SK-N-SH treated with all-trans-retinoic acid at 6 μM for 48 hours (cell line): ENCODE data around the gene PROM1.

Experiments
- ATAC-seq: fragments of 200-7000 bp; cut with Tn5 transposase; 3 replicates; pipeline ENCODE4 v1.9.1; 2020; ENCODE audit warnings: mild to moderate bottlenecking, moderate library complexity
- ARNTL ChIP-seq: fragments of 450-650 bp; formaldehyde crosslinking; IDR thresholded peaks from 2 replicates; pipeline ENCODE4 v1.5.0; 2020; ENCODE audit warnings: low read depth, mild to moderate bottlenecking, moderate library complexity, borderline replicate concordance
- BACH2 ChIP-seq: fragments of 250-450 bp; sonication (Bioruptor Pico); IDR thresholded peaks from 2 replicates; pipeline ENCODE4 v1.9.0; 2021; ENCODE audit warnings: mild to moderate bottlenecking, borderline replicate concordance
- CREB5 ChIP-seq: fragments of 250-450 bp; sonication (Bioruptor Pico); IDR thresholded peaks from 2 replicates; pipeline ENCODE4 v1.5.1; 2020; ENCODE audit warnings: low read depth, mild to moderate bottlenecking, moderate library complexity
- CSDC2 ChIP-seq: fragments of 250-450 bp; sonication (Bioruptor Pico); IDR thresholded peaks from 2 replicates; pipeline ENCODE4 v1.5.0; 2020; ENCODE audit warnings: mild to moderate bottlenecking, moderate library complexity
- CSRNP3 ChIP-seq: fragments of 250-450 bp; sonication (Bioruptor Pico); IDR thresholded peaks from 2 replicates; pipeline ENCODE4 v1.5.1; 2021; ENCODE audit warnings: mild to moderate bottlenecking, moderate library complexity
- ESRRG ChIP-seq: fragments of 250-450 bp; sonication (Bioruptor Pico); IDR thresholded peaks from 2 replicates; pipeline ENCODE4 v1.6.1; 2021; ENCODE audit warnings: mild to moderate bottlenecking
- GLIS3 ChIP-seq: fragments of 250-450 bp; sonication (Bioruptor Pico); IDR thresholded peaks from 2 replicates; pipeline ENCODE4 v1.5.0; 2020; ENCODE audit warnings: mild to moderate bottlenecking, moderate library complexity
- ISL1 ChIP-seq: fragments of 250-450 bp; sonication (Bioruptor Pico); IDR thresholded peaks from 2 replicates; pipeline ENCODE4 v2.1.2; 2022; ENCODE audit warnings: mild to moderate bottlenecking, moderate library complexity
- OSR1 ChIP-seq: fragments of 250-450 bp; sonication (Bioruptor Pico); IDR thresholded peaks from 2 replicates; pipeline ENCODE4 v1.8.0; 2022; ENCODE audit warnings: moderate library complexity, mild to moderate bottlenecking, inconsistent platforms
- PATZ1 ChIP-seq: fragments of 250-450 bp; sonication (Bioruptor Pico); IDR thresholded peaks from 2 replicates; pipeline ENCODE4 v1.8.0; 2020; ENCODE audit warnings: mild to moderate bottlenecking, moderate library complexity, borderline replicate concordance
- POU6F1 ChIP-seq: fragments of 250-450 bp; sonication (Bioruptor Pico); IDR thresholded peaks from 2 replicates; pipeline ENCODE4 v1.8.0; 2021; ENCODE audit warnings: low read depth, mild to moderate bottlenecking, moderate library complexity, borderline replicate concordance
- PPARA ChIP-seq: fragments of 250-450 bp; sonication (Bioruptor Pico); IDR thresholded peaks from 2 replicates; pipeline ENCODE4 v1.5.0; 2020; ENCODE audit warnings: mild to moderate bottlenecking, borderline replicate concordance
- RARB ChIP-seq: fragments of 250-450 bp; sonication (Bioruptor Pico); IDR thresholded peaks from 2 replicates; pipeline ENCODE4 v1.8.0; 2021; ENCODE audit warnings: mild to moderate bottlenecking, moderate library complexity
- SNAI2 ChIP-seq: fragments of 250-450 bp; sonication (Bioruptor Pico); IDR thresholded peaks from 2 replicates; pipeline ENCODE4 v1.5.0; 2020; ENCODE audit warnings: mild to moderate bottlenecking, moderate library complexity
- TCF4 ChIP-seq: fragments of 250-450 bp; sonication (Bioruptor Pico); IDR thresholded peaks from 2 replicates; pipeline ENCODE4 v1.8.0; 2021; ENCODE audit warnings: mild to moderate bottlenecking, moderate library complexity, borderline replicate concordance
- TOX ChIP-seq: fragments of 250-450 bp; sonication (Bioruptor Pico); IDR thresholded peaks from 2 replicates; pipeline ENCODE4 v1.8.0; 2021; ENCODE audit warnings: mild to moderate bottlenecking, moderate library complexity, borderline replicate concordance
- TSHZ2 ChIP-seq: fragments of 250-450 bp; sonication (Bioruptor Pico); IDR thresholded peaks from 2 replicates; pipeline ENCODE4 v1.5.0; 2020; ENCODE audit warnings: mild to moderate bottlenecking, moderate library complexity
- ZC3H10 ChIP-seq: fragments of 250-450 bp; sonication (Bioruptor Pico); IDR thresholded peaks from 2 replicates; pipeline ENCODE4 v1.5.1; 2021; ENCODE audit warnings: mild to moderate bottlenecking, moderate library complexity
- ZFP3 ChIP-seq: fragments of 250-450 bp; sonication (Bioruptor Pico); IDR thresholded peaks from 2 replicates; pipeline ENCODE4 v1.5.0; 2020; ENCODE audit warnings: mild to moderate bottlenecking, moderate library complexity
- ZFP30 ChIP-seq: fragments of 450-650 bp; formaldehyde crosslinking; IDR thresholded peaks from 2 replicates; pipeline ENCODE4 v1.5.0; 2022; ENCODE audit warnings: mild to moderate bottlenecking, moderate library complexity
- ZNF565 ChIP-seq: fragments of 450-650 bp; formaldehyde crosslinking; conservative IDR thresholded peaks from 2 replicates; pipeline ENCODE4 v1.5.0; 2020; ENCODE audit warnings: low read depth, mild to moderate bottlenecking, moderate library complexity
- ZNF70 ChIP-seq: fragments of 450-650 bp; formaldehyde crosslinking; IDR thresholded peaks from 2 replicates; pipeline ENCODE4 v1.5.0; 2020; ENCODE audit warnings: mild to moderate bottlenecking, moderate library complexity
- ZNF8 ChIP-seq: fragments of 450-650 bp; formaldehyde crosslinking; IDR thresholded peaks from 2 replicates; pipeline ENCODE4 v1.5.0; 2020; ENCODE audit warnings: mild to moderate bottlenecking, moderate library complexity

PROM1 gene

GRCh38 chr4:15961781-15962510 lies 121.9 kb downstream of the PROM1 start:
- ATAC-seq, result no peak
- TF ChIP-seq PPARA (CRISPR knock-in tag), result no peak
- TF ChIP-seq POU6F1, result no peak
- no peak for TF ChIP-seq ZFP3 (CRISPR knock-in tag)
- no peak for TF ChIP-seq ZNF8 (CRISPR knock-in tag)
- no peak for TF ChIP-seq BACH2 (CRISPR knock-in tag)
- TF ChIP-seq CREB5 (CRISPR knock-in tag), result no peak
- no peak for TF ChIP-seq SNAI2 (CRISPR knock-in tag)
- TF ChIP-seq GLIS3, result no peak
- TF ChIP-seq ESRRG (CRISPR knock-in tag), result no peak
- TF ChIP-seq ZNF565, result no peak
- TF ChIP-seq CSDC2, result no peak
- no peak for TF ChIP-seq ZC3H10 (CRISPR knock-in tag)
- TF ChIP-seq CSRNP3 (CRISPR knock-in tag), result no peak
- TF ChIP-seq ZFP30, result no peak
- no peak for TF ChIP-seq ZNF70 (CRISPR knock-in tag)
- no peak for TF ChIP-seq TSHZ2 (CRISPR knock-in tag)
- no peak for TF ChIP-seq TOX (CRISPR knock-in tag)
- TF ChIP-seq OSR1 (CRISPR knock-in tag), result no peak
- no peak for TF ChIP-seq ARNTL
- no peak for TF ChIP-seq TCF4 (CRISPR knock-in tag)

- no peak for ATAC-seq
- no peak for TF ChIP-seq BACH2 (CRISPR knock-in tag)
- TF ChIP-seq ZC3H10 (CRISPR knock-in tag), result no peak
- TF ChIP-seq RARB (CRISPR knock-in tag), result no peak
- TF ChIP-seq ZNF565, result no peak
- TF ChIP-seq TOX (CRISPR knock-in tag), result no peak
- no peak for TF ChIP-seq CREB5 (CRISPR knock-in tag)
Measured at GRCh38 chr4:15958562-15958961, 125.3 kb downstream of the PROM1 start.

GRCh38 chr4:15956179-15956850 lies 127.5 kb downstream of the PROM1 start:
- ATAC-seq, result peak; percentile 93
- TF ChIP-seq ZFP30 (no peak), ZFP3 (CRISPR knock-in tag) (no peak), TCF4 (CRISPR knock-in tag) (no peak), ZNF70 (CRISPR knock-in tag) (no peak), CREB5 (CRISPR knock-in tag) (no peak), OSR1 (CRISPR knock-in tag) (no peak), ISL1 (CRISPR knock-in tag) (no peak), BACH2 (CRISPR knock-in tag) (no peak), PPARA (CRISPR knock-in tag) (no peak), CSRNP3 (CRISPR knock-in tag) (no peak), GLIS3 (no peak), ESRRG (CRISPR knock-in tag) (no peak), ZC3H10 (CRISPR knock-in tag) (no peak), PATZ1 (no peak)
